ENCODE results near the gene MLLT1.

MLLT1 gene

GRCh38 chr19:6234527-6234926, 45.2 kb downstream of the MLLT1 start:
- DNase-seq, result no peak

GRCh38 chr19:6233827-6234511, 45.8 kb downstream of the MLLT1 start:
- no peak for DNase-seq

- no peak for DNase-seq
These were observed 46.5 kb downstream of the MLLT1 start for GRCh38 chr19:6233056-6233826.

DNA sequence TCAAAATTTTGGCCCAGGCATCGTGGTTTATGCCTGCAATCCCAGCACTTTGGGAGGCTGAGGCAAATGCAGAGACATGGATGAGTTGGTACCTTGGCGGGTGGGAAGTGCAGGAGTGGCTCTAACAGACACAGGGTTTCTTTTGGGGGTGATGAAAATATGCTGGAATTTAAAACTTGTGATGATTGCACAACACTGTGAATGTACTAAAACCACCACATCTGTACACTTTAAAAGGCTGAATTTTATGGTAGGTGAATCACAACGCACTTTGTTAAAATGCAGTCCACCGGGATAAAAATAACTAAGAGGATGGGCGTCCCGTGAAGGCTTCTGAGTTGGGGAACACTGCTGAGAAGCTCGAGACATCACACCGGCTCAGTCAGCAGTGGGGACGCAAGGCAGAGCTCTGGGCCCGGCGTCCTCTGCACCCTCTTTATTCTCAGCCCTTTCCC, 47.1 kb downstream of the MLLT1 start:
- DNase-seq, result no peak

DNA sequence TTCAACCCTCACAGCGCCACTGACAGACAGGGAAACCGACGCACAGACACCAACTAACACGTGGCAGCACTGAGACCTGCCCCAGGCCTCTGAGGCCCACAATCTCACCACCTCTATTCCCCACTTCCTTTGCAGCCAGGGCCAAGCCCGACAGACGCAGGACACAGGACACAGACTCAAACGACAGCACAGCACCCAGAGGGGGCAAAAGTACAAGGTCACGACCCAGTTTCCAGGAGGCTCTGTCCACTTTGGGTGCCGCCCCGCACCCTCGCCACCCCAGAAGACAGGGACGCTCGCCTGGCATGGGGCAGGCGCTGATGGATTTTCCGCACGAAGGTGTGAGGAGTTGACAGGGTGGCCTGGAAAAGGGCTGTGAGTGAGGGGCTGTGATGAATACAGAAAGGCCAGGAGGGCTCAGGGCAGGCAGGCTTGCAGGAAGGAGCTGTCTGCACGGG, 48.8 kb downstream of the MLLT1 start:
- DNase-seq, result no peak

GRCh38 chr19:6229951-6230712, 49.6 kb downstream of the MLLT1 start:
- DNase-seq, result no peak

DNA sequence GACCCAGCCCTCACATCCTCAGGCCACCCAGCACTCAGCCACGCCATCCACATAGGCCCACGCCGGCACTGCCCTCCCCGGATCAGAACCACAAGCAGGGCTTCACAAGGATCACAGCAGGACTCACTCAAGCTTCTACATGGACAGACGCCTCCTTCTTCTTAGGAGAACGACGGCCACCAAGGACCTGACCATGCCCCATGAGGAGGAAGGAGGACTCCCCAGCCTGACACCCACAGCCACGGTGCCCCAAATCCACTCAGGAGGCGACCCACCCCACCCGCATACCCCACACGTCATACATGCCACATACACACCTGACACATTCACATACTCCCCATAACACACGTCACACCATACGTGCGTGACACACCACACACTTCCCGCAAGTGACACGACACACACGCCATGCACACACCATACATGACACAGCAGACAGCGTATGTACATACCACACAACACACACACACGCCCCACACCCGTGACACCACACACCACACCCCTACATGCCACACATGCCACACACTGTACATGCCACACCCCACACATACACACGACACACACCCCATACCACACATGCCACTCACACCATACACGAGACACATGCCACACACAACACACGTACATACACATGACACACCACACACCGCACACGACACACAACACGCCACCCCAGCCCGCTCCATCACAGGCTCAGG, 50.4 kb downstream of the MLLT1 start:
- DNase-seq, result no peak

GRCh38 chr19:6228551-6229215, 51.1 kb downstream of the MLLT1 start:
- DNase-seq, result no peak

GRCh38 chr19:6227936-6228325, 51.8 kb downstream of the MLLT1 start:
- no peak for DNase-seq

DNA sequence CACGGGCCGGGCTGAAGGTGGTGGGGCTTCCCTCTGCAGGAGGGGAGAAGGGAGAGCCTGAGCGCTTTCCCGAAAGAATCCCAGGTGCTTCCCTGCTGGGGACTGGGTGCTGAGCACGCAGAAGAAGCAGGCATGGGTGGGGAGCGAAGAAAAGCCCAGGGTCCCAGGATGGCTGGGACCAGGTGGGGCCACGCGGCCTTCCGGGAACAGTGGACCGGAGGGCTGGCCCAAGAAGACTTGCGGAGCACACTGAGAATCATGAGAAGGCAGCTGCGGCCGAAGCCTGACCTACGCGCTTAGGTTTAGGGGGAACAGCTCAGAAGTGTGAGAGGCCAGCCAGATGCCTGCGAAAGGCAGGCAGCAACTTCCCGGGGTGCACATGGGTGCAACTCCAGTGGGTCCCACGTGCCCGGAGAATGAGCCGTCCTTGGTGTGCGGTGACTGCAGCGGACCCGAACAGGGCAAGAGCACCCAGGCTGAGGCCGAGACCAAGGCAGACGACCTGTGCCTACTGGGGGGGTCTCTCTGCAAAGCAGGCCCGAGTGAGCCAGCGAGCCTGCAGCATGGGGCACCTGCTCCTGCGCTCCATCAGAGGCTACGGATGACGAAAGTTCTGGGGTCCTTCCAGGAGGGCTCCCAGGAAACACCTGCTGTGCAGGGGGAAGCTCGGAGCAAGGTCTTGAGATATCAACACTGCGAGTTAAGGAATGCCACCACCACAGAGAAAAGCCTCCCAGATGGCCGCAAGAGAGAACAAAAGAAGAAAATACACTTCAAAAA, 52.4 kb downstream of the MLLT1 start:
- no peak for DNase-seq

DNA sequence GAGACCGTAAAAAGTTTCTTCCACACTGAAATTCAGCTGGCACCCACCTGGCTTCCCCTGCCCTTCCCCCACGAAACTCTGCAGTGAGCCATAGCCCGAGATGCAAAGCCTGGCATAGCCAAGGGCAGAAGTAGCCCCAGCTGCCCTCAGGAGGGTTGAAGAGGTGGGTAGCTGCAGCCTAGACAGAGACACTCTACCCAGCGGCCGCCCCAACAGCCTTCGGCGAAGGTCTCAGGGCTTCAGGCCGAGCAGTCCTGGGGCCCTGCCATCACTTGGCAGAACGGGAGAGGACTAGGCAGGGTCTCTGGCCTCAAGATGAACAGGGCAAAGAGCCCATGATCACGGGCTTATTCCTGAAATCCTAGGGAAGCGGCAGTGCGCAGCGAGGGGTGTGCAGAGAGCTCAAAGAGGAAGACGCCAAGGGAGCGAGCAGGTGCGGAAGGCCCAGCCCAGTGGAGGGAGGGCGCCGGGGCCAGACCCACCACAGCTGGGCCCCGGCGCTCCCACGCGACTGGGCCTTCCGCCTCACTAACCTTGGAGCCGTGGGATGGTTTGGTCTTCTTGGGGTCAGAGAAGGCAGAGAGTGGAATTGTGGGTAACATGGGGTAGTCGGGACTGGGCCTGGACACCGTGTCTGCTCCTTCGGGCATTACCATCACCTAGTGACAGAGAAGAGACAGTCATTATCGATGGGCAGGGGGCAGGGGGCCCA, 53.2 kb downstream of the MLLT1 start:
- DNase-seq, result no peak

DNA sequence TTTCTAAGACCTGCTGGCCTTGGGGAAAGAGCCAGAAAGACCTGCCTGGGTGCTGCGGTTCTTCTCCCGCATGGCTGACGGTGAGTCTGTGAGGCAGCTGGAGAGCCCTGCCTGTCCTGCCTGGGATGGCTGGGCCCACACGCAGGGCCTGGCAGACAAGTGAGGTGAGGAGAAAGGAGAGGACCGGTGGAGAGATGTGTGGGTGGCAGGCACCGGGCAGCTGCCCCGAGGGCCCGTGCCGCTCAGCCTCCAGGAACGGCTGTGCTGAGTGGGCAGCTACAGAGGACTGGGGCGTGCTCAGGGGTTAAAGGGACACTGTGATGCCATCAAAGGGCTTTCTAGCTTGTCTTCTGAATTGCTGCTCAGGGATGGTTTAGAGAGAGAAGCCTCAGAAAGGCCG, 53.8 kb downstream of the MLLT1 start:
- no peak for DNase-seq

DNA sequence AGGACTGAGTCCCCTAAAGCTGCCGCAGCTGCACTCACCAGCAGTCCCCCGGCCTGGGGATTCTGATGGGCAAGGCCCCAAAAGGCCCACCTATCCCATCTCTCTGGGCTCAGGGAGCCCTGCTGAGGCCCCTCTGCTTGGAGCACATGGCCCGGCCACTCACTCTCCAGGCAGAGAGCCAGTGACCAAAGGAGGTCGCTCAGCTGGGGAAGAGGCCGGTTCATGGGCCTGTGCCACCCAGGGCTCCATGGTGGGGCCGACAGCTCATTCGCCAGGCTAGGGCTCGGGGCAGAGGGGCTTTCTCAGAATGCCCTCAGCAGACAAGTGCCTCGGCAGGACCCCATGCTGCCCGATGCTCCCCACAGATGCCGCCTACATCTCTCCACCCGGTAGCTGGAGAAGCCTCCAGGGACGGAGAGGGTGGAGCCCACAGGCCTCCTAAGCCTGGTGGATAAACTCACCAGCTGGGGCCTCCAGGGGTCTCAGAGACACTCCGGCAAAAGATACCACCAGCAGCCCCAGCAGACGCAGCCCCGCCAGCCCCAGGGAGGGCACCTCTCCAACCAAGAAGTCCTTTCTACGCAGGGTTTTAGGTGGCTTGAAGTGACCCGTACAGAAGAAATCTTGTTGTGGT, 54.4 kb downstream of the MLLT1 start:
- DNase-seq, result no peak

- DNase-seq, result no peak
These were observed 55.5 kb downstream of the MLLT1 start for GRCh38 chr19:6224308-6224675.

DNA sequence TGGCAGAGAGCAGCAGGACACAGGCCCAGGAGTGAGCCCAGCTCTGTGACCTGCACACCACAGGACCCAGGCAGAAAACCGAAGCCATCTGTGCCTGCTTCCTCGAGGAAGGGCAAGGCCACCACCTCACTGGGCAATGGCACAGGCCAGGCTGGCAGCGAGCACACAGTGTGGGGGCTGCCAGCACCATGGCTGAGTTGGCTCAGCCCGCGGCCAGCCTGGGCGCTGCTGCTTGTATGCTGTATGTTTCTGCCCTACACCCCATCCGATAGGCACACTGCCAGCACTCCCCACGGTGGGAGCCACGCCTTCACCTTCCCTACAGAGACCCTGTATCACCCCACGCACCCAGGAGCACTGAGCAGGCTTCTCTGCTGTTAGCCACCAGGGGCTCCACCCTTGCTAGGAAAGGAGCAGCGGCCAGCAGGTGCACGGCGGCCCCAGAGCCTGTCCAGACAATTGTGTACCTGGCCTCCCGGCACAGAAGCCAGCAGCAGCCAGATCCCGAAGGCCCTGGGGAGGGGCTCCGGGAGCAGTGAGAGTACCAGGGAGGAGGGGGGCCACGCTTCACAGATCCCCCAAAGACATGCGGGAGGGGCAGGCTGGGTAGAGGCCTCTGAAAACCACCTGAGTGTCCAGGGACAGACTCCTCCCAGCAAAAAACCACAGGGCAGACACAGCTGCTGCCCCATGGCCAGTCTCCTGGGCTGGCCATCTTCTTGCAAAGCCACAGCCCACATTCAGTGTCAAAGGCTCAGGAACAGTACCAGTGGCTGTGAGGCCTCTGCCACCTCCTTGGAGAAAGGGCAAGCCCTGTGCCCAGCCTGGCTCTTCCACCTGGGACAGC, 56.1 kb downstream of the MLLT1 start:
- no peak for DNase-seq

GRCh38 chr19:6222884-6223283, 56.9 kb downstream of the MLLT1 start:
- no peak for DNase-seq

DNA sequence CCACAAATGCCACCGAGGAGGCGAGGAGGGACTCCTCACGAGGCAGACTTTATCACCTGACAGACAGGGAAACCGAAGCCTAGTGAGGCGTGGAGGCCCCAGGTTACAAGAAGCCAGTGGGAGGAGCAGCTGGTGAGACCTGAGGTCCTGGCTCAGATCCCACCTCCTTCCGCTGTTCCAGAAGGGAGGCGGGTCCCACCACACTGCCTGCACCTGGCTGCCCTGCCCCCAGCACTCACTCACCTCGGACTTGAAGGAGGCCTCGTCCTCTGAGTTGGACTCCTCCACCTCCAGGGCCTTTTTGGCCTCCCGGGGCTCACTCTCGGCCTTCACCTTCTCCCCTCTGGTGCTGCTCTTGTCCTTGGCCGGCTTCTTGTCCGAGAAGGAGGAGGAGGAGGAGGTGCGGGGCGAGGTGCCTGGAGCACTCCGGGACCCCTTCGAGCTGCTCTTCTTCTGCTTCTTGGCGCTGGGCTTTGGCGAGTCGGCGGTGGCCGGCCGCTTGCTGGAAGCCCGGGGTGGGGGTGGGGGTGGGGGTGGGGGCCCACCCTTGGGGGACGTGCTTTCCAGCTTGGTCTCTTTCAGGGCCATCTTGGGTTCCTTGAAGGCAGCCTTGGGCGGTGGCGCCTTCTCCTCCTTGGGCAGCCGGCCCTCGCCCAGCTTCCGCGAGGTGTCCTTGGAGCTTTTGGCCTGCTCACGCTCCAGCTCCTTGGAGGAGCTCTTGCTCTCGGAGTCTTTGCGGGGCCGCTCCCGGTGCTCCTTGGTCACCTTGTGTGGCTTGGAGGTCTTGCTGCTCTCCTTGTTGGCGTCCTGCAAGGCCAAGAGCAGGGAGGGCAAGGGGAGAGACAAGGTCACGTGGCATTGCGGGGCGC, 57.7 kb downstream of the MLLT1 start:
- no peak for DNase-seq

- DNase-seq, result no peak
These were observed 58.4 kb downstream of the MLLT1 start for GRCh38 chr19:6221220-6221877.

Data from central memory CD4-positive, alpha-beta T cell (primary cell).